Activated T-cell treated with anti-CD3 and anti-CD28 coated beads for 1 hour (primary cell): Measurements from ENCODE around the gene TNK2.
"Not testable (repeated sequence)": the region's sequence is repeated elsewhere in the genome, so short reads cannot be mapped to it uniquely, and the experiment has no call there.

Source experiments
- DNase-seq: peaks from one replicate; pipeline ENCODE4 v3.0.0-alpha.2; 2020; ENCODE audit warnings: low read depth

The TNK2 gene

DNA sequence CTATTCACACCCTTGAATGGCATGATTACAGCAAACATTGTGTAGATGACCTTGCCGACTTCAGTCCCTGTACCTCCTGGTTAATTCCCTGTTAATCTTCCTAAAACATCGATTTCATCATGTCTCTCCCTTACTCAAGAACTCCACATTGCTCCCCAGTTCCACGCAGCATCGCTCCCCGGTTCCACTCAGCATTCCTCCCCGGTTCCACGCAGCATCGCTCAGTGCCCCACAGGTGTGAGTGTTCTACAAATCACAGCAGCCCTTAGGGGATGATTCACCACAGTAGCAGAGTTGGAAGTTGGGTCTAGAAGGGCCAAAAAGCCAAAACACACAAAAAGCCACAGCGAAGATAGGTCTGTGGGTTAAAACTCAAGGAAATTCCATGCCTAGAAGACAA lies 8.6 kb upstream of the TNK2 start:
- DNase-seq, result no peak

- DNase-seq, result no peak
These were observed 7.9 kb upstream of the TNK2 start for GRCh38 chr3:195916291-195916690.

DNA sequence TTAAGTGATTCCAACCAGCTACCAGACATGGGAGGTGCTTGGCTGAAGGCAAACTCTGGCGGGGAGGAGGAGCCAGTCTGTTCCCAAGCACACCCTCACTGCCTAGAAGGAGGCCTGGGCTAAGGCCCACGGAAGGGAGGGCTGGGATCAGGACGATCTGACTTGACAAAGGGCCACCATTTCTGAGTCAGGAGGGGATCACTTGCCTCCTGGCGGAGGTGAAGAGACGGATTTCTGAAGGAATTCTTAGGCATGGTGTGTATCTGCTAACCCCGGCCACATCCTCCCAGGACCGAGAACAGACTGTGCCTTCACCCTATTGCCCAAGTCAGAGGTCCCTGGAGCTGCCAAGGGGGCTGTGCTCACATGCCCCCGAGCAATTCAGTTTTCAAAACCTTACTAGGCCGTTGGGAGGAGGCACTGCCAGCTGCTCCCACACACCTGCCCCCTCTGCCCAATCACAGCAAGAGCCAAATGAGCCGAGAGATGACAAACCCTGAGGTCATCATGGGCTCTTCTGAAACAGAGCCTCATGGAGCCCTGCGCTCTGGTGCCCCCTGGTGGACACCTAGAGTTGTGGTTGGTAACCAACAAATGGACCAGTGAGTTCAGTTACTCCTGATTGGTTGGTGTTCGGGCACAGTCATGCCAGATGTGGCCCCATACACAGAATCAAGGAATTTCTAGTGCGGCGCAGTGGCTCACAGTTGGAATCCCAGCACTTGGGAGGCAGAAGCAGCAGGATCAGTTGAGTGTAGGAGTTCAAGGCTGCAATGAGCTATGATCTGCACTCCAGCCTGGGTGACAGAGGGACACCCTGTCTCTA lies 6.5 kb upstream of the TNK2 start:
- DNase-seq, result peak; percentile 96

GRCh38 chr3:195914146-195914545 lies 5.8 kb upstream of the TNK2 start:
- DNase-seq, result not testable (repeated sequence)

- no peak for DNase-seq
These were observed 5.0 kb upstream of the TNK2 start for GRCh38 chr3:195913382-195913781.

- DNase-seq, result no peak
These were observed 3.6 kb upstream of the TNK2 start for GRCh38 chr3:195911946-195912270.

DNA sequence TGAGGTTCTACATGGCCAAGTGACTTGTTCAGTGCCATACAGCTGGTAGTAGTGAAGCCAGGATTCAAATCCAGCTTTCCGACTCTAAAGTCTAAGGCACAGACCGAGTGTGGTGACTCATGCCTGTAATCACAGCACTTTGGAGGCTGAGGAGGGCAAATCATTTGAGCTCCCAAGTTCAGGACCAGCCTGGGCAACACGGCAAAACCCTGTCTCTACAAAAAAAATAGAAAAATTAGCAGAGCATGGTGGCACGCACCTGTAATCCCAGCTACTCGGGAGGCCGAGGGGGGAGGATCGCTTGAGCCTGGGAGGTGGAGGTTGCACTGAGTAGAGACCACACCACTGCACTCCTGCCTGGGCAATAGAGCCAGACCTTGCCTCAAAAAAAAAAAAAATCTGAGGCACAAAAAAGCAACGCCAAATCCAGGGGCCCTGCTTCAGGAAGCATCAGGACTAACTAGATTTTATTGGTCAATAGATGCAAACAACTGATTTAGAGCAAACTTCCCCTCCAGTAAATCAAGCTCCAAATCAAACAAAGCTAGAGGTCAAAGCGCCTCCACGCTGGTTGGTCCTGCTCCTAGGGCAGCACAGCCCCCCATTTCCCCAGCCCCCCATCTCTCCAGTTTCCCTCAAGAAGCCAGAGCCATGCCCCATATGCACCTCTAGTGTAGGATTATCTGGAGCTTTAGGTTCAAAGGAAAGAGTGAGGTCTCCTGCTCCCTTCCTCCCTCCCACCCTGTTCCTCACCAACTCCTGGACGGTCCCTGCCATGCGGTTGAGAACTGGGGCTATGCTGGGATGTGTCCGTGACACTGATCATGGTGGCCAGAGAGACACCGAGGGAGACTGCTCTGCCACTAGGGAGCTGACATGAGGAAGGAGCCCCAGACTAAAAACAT lies 2.9 kb upstream of the TNK2 start:
- no peak for DNase-seq

DNA sequence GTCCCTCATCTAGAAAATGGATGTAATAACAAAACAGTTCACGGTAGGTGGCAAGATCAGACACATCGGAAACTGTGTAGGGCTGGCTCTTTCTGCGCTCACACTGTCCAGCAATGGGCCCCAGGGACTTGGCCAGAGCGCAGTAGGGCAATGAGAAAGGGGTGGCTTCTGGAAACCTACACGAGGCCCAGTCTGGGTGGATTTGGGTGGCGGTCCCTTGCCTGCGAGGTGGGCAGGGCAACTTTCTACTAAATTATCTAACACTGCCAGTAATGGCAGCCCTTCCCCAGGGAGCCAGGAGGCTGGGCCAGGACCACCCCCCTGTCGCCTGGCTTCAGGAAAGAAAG lies 2.1 kb upstream of the TNK2 start:
- no peak for DNase-seq

DNA sequence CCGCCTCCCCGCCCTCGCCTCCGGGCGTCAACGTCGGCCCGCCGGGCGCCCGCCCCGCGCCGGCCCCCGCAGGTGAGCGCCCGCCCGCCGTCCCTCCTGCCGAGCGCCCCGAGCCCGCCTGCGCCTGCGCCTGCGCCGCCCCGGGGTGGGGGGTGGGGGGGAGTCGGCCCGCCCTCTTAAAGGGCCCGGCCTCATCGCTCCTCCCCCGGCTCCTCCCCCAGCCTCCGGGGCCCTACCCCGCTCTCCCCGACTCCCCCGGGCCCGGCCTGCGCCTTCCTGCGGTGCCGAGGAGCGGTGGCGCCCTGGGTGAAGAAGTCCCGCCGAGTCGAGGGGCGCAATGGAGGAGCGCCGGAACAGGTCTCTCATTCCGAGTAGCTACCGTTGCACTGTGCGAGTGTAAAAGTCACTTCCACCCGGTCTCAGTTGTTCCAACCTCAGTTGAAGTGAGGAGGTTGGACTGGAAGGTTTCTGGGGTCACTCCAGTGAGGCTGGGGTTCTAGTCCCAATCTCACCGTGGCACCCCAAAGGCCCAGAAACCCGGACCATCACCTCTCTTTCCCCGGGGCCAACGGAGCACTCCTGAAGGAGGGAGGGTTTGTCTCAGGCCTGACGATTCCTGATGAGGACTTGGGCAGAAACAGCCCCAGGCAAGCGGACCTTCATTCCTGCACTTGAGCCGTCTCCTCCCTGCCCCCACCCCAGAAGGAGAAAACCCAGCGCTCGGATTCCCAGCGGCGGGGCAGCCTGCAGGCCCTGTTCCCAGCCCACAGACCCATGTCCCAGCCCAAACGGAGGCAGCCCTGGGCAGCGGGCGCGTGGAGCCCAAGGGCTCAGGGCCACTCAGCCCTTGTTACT lies 1.5 kb upstream of the TNK2 start:
- peak; percentile 85 for DNase-seq

DNA sequence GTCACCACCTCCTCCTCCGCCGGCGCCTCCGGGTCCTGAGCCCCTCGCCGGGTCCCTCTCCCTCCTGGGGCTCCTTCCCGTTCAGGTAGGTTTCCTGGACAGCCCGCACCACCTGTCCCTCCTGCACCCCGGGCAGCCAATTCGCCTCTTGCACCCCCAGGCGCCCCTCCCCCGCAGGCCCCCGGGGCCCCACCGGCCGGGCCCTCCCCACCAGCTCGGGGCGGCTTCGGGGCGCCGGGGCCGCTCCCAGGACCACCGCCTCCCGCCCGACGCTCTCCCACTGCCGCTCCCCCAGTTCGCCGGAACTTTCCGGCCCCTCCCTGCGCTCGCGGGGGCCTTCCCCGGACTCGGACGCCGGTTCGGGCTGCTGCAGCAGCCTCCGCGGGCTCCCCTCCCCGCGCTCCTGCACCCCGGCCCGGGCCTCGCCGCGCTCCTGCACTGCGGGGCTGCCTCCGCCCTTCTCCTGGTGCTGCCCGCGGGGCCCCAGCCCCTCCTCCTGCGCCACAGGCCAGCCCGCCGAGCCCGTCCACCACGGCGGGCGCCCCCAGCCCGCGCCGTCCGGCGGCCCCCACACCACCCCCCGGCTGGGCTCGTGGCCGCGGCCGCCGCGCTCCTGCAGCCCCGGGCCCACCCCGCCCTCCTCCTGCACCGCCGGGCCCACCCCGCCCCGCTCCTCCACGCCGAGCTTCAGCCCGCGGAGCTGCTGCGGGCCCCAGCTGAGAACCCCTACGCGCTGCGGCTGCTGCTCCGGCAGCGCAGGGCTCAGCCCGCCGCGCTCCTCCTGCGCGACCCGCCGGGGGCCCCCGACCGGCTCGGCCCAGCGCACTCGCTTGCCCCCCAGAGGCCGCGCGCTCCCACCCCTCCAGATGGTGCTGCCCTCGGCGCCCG lies 587 bp upstream of the TNK2 start:
- DNase-seq, result no peak

- DNase-seq, result no peak
These were observed 742 bp downstream of the TNK2 start for GRCh38 chr3:195907684-195907933.

DNA sequence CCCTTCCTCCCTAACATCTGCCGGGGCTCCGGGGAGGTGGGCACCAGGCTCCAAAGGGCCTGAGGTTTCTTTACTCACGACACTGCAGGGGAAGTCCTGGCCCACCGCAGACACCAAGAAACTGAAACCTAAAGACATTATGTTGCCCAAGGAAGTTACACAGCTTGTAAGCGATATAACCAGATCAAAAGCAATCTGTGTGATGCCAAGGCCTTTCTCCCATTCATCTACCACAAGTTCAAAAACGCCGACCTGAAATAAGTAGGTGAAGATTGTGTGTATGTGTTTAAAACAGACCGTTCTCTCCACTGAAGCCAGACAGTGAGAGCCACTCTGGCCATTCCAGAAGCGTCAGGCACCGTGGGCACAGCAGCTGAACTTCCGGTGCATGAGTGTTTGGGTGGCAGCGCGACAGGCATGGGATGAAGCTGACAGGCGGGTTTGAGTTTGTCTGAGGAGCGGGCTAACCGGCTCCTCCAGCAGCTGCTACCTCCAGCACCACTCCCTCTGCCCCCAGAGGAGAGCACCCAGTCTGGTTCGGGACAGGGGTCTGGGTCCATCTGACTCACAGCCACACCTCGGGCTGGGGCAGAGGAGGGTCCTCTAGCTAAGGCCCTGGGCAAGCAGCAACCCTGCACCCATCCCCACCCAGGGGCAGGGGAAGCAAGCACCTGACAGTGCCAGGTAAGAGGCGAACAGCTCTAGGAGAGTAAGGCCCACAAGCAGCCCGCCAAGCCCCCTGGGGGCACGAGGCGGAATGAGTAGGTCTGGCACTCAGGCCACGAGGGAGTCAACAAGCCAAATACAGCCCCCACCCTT lies 1.3 kb downstream of the TNK2 start:
- DNase-seq, result peak; percentile 50

GRCh38 chr3:195905970-195906864 lies 2.1 kb downstream of the TNK2 start:
- no peak for DNase-seq

DNA sequence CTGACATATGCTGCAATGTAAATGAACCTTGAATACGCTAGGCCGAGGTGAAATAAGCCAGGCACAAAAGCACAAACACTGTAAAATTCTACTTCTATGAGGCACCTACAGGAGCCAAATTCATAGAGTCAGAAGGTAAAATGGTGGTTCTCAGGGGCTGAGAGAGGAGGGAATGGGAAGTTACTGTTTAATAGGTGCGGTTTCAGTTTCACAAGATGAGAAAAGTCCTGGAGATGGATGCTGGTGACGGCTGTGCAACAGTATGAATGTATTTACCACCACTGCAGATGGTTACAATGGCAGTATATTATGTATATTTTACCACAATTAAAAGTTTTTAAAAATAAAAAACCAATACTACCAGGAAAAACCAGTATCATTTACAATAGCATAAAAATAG lies 4.0 kb downstream of the TNK2 start:
- no peak for DNase-seq

GRCh38 chr3:195903950-195904290 lies 4.4 kb downstream of the TNK2 start:
- no peak for DNase-seq

- not testable (repeated sequence) for DNase-seq
These were observed 5.7 kb downstream of the TNK2 start for GRCh38 chr3:195902634-195903033.

GRCh38 chr3:195901836-195902585 lies 6.3 kb downstream of the TNK2 start:
- not testable (repeated sequence) for DNase-seq

DNA sequence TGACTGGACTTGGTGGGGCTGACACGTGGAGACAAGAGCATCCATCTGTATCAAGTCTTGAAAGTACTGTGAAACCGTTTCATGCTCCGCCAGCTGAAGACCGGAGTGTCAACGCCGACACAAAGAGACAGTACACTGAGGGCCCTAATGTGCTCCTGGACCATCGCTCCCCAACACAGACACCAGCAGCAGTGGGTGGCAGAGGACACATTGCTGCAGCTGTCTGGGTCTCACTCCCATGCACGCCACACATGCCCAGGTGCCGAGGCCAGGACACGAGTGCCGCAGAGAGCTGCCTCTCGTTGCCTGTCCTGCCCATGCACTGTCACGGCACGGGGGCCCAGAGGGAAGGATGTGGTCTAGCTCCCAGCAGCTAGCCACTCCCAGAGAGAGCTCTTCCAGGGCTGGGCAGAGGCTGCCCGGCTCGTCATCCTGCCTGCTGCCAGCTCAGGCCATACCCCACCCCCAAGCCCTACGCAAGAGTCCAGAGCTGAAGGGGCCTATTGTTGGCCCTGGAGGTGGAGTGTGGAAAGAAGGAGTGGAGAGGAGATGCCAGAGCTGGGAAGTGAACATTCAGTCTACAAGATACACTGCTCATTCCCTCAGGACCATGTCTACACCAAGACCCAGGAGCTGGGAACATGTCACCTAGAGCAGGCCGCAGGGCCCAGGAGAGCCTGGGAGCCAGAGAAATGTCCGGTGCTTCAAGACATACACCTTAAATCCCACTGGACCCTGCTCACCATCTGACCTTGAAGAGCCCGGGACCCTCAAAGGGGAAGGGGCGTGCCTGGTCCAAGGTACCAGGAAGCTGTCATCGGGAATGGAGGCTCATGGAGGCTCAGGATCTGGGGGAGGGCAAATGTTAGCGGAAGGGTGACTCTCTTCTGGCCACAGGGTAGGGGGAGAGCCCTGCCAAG lies 7.7 kb downstream of the TNK2 start:
- DNase-seq, result no peak
